Ovary (tissue), 9 donors: ENCODE results near the gene ETFRF1. TPM values are rescaled to one million over a fixed set of nuclear protein-coding genes. Genes with fewer than 3 reads are reported as not detected.

ENCODE experiments used
- DNase-seq, 5 donors: peaks; one replicate each; pipeline ENCODE4 v3.0.0-alpha.2; 2019 to 2020
- H3K27ac ChIP-seq, 2 donors: fragments of 200-600 bp; one replicate each; pipeline versions ENCODE4 v1.5.1 to v1.8.0; 2019 to 2022
- H3K27me3 ChIP-seq: fragments of 200-600 bp; one replicate; pipeline ENCODE4 v1.8.0; 2022
- H3K36me3 ChIP-seq: fragments of 200-600 bp; sonication (generic); one replicate; pipeline ENCODE4 v1.5.1; 2019
- H3K4me1 ChIP-seq: one replicate; pipeline ENCODE4 v1.8.1; 2013; ENCODE audit warnings: mild to moderate bottlenecking, moderate library complexity; ENCODE audit not compliant: insufficient read depth
- H3K4me3 ChIP-seq: fragments of 200-600 bp; sonication (generic); one replicate; pipeline ENCODE4 v1.5.1; 2017
- H3K9me3 ChIP-seq, 2 donors: fragments of 200-600 bp in 1 of 2; sonication (generic) in 1 of 2; one replicate each; pipeline versions ENCODE4 v1.5.1 to v1.8.1; 2013 to 2019; ENCODE audit warnings: mild to moderate bottlenecking in 1 of 2, moderate library complexity in 1 of 2
- EP300 ChIP-seq: sonication (generic); formaldehyde crosslinking; IDR thresholded peaks from one replicate; pipeline ENCODE4 v1.6.1; 2017; ENCODE audit warnings: antibody characterized with exemption
- POLR2A ChIP-seq: fragments of 450-650 bp; IDR thresholded peaks from one replicate; pipeline ENCODE4 v1.6.1; 2017; ENCODE audit warnings: antibody characterized with exemption, mild to moderate bottlenecking, moderate library complexity
- WGBS, 3 donors: extraction: QIAGEN DNeasy Blood & Tissue Kit in 1 of 3; methylation state at CpG; one replicate each; pipeline versions ENCODE4 v1.1.5 to v1.1.7; 2013 to 2017; 5-methylcytosine and 5-hydroxymethylcytosine counted together
- intact Hi-C, 4 donors: fragments of 100-400 bp; cut with DNase I; formaldehyde crosslinking; loops; one replicate each; pipeline versions ENCODE4 v1.11.0 to v1.15.1; 2022 to 2023
- polyA plus RNA-seq, 2 donors: library from polyadenylated mRNA; stranded (reverse); fragments of 200-250 nt in 1 of 2; fragments of 350-450 nt in 1 of 2; fragmentation: Illumina TruSeq in 1 of 2; extraction: RNeasy Lipid Tissue Mini Kit (QIAGEN cat#74804) in 1 of 2; gene quantifications; one replicate each; pipeline ENCODE4 v1.2.3, GENCODE V29; 2013 to 2014
- total RNA-seq, 7 donors: library from RNA; depleted of rRNA in 2 of 7; stranded (reverse); fragments of >200 nt in 2 of 7; fragmentation: NEBNext Ultra II Directional in 3 of 7; extraction: Animal tissue kit (Norgen Biotek cat#: 25700) in 3 of 7; gene quantifications; one replicate each; pipeline versions ENCODE4 v1.1.0 to v1.2.4, GENCODE V29; 2016 to 2023
- TF ChIP-seq, protein P1 (sequence below), 3 donors: fragments of 450-650 bp in 2 of 3; fragments of 200-600 bp in 1 of 3; IDR thresholded peaks; one replicate each; pipeline versions ENCODE4 v1.5.1 to v1.8.0; 2016 to 2022; ENCODE audit warnings: antibody characterized with exemption in 3 of 3, mild to moderate bottlenecking in 1 of 3
- donor health status: DM: no; HTN: no; CAD: no; lungs with moderate emphysema.
- donor health status: DM: no; HTN: no; CAD: no.
- donor health status: Bipolar disorder and iron deficiency.
- donor health status: DM: yes; HTN: yes; CAD: no.
- donor health status: DM: no; HTN: no; CAD: no.
- donor health status: DM: yes; HTN: yes; CAD: no.

ETFRF1 gene
- total and polyA plus RNA-seq, 9 donors = 18.2 to 40.1 (median 27.1) TPM

DNA sequence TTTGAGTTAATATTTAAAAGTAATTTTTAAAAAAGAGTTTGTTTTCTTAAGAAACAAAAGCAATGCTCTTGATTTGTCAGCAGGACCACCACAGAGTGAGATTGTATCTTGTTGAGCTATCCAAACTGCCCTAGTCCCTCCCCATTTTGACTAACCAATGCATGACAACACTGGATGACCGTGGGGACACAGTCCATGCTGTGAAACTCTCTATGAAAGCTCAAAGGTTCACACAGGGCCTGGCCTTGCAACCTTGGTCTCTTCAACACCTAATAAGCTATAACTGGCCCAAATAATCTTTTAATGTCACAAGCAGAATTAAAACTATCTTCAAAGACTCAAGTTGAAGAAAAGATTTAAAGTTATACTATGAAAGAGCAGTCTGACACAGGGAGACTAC is 13.5 kb downstream of the ETFRF1 start:
- no peak for DNase-seq
- no peaks in the 10 kb centered on the region for H3K36me3 ChIP-seq
- H3K4me3 ChIP-seq = no peak overlapping the region
- no peaks in the 10 kb centered on the region for H3K27me3 ChIP-seq
- no peaks in the 10 kb centered on the region for H3K4me1 ChIP-seq
- 74 to 88% (median 85%) methylated on average over 1 of the region's 1 CpG for WGBS, 3 donors
- no peak overlapping the region for H3K27ac ChIP-seq
- intact Hi-C loops = no loop called here
- no peak for TF ChIP-seq POLR2A
- TF ChIP-seq, protein P1, sequence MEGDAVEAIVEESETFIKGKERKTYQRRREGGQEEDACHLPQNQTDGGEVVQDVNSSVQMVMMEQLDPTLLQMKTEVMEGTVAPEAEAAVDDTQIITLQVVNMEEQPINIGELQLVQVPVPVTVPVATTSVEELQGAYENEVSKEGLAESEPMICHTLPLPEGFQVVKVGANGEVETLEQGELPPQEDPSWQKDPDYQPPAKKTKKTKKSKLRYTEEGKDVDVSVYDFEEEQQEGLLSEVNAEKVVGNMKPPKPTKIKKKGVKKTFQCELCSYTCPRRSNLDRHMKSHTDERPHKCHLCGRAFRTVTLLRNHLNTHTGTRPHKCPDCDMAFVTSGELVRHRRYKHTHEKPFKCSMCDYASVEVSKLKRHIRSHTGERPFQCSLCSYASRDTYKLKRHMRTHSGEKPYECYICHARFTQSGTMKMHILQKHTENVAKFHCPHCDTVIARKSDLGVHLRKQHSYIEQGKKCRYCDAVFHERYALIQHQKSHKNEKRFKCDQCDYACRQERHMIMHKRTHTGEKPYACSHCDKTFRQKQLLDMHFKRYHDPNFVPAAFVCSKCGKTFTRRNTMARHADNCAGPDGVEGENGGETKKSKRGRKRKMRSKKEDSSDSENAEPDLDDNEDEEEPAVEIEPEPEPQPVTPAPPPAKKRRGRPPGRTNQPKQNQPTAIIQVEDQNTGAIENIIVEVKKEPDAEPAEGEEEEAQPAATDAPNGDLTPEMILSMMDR (IDR thresholded peaks at IDR 0.05) = no peak
- no peak for TF ChIP-seq EP300
- H3K9me3 ChIP-seq = no peaks in the 10 kb centered on the region

DNA sequence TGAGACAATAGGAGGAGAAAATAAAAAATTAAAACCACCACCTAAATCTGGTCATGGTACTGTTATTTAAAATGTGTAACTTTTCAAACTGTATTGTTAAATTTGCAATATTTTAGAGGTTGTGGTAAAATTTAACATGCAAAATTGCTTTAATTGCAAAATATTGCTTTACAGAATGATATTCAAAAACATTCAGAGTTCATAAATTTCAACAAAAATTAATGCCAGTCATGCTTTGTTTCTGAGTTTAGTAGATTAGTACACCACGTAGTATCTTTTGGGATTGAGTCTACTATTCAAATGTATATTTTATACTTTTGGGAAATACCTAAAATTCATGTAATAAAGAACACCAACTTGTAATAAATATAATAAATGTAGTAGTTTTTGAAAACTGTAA is 18.3 kb downstream of the ETFRF1 start:
- no peaks in the 10 kb centered on the region for H3K36me3 ChIP-seq
- intact Hi-C loops = no loop called here
- H3K4me1 ChIP-seq = no peaks in the 10 kb centered on the region
- H3K27me3 ChIP-seq = no peaks in the 10 kb centered on the region
- no peak overlapping the region for H3K4me3 ChIP-seq
- WGBS, 3 donors = 92 to 98% (median 93%) methylated on average over 1 of the region's 1 CpG
- no peak for TF ChIP-seq EP300
- TF ChIP-seq POLR2A = no peak
- TF ChIP-seq, protein P1 (IDR thresholded peaks at IDR 0.05) = no peak
- DNase-seq = no peak
- H3K9me3 ChIP-seq = no peaks in the 10 kb centered on the region
- no peak overlapping the region for H3K27ac ChIP-seq

DNA sequence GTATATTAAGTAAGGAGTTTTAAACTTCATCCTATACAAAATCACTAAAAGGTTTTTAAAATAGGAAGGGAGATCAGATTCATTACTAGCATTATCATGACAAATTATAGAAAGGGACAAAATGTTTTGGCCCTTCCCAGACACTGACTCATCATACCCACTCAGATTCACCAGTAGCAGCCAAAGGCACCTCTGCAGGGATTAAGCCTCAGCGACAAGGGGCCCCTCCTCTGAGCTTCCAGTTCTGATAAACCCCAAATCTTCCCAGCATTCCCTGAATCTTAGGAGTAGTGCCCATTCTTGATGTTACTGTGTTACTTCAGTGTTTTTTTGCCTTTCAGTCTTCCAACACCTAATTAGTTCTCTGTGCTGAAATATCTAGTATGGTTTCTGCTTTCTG is 41.2 kb downstream of the ETFRF1 start:
- no peaks in the 10 kb centered on the region for H3K36me3 ChIP-seq
- 35 to 58% (median 50%) methylated on average over 1 of the region's 1 CpG for WGBS, 3 donors
- H3K4me3 ChIP-seq = no peak overlapping the region
- H3K27ac ChIP-seq = no peak overlapping the region
- TF ChIP-seq EP300 (no peak), POLR2A (no peak)
- TF ChIP-seq, protein P1 (IDR thresholded peaks at IDR 0.05) = no peak
- no peaks in the 10 kb centered on the region for H3K4me1 ChIP-seq
- no peaks in the 10 kb centered on the region for H3K9me3 ChIP-seq
- no peak for DNase-seq
- no peaks in the 10 kb centered on the region for H3K27me3 ChIP-seq
- intact Hi-C loops = no loop called here

DNA sequence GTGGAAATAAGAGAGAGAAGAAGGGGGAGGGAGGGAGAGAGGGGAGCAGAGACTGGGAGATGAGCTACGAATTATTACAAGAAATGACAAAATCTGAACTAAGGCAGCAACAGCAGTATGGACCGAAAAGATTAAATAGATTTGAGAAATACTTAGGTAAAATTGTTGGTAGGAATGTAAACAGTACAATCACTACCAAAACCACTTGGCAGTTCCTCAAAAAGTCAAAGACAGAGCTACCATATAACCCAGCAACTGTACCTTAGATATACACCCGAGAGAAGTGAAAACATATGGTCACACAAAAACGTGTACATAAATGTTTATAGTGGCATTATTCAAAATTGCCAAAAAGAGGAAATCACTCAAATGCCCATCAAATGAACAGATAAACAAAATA is 41.6 kb downstream of the ETFRF1 start:
- Histone ChIP-seq H3K36me3 (no peaks in the 10 kb centered on the region), H3K4me3 (no peak overlapping the region), H3K27me3 (no peaks in the 10 kb centered on the region), H3K9me3 (no peaks in the 10 kb centered on the region), H3K27ac (no peak overlapping the region), H3K4me1 (no peaks in the 10 kb centered on the region)
- no peak for DNase-seq
- TF ChIP-seq EP300 = no peak
- TF ChIP-seq, protein P1 (IDR thresholded peaks at IDR 0.05) = no peak
- TF ChIP-seq POLR2A = no peak
- 84 to 87% (median 84%) methylated on average over 4 of the region's 4 CpGs for WGBS, 3 donors
- intact Hi-C loops = no loop called here
